HepG2 (cell line): Measurements from ENCODE around the gene PRM2. TPM values are rescaled to one million over a fixed set of nuclear protein-coding genes. Genes with fewer than 3 reads are reported as not detected.

Experiments used
- AGO2 ChIP-seq: fragments of 200-400 bp; formaldehyde crosslinking; optimal IDR thresholded peaks from 2 replicates; pipeline ENCODE3; 2017; ENCODE audit warnings: mild to moderate bottlenecking, low read depth, low read length, moderate library complexity
- CEBPG ChIP-seq: IDR thresholded peaks from 2 replicates; pipeline ENCODE4 v1.6.1; 2016
- ERF ChIP-seq: IDR thresholded peaks from 2 replicates; pipeline ENCODE4 v1.6.1; 2018; ENCODE audit warnings: missing biosample characterization, missing genetic modification reagents
- HMG20B ChIP-seq: conservative IDR thresholded peaks from 2 replicates; pipeline ENCODE4 v1.6.1; 2016; ENCODE audit warnings: missing genetic modification reagents, missing compliant biosample characterization
- JDP2 ChIP-seq: sonication (generic); formaldehyde crosslinking; IDR thresholded peaks from 2 replicates; pipeline ENCODE4 v1.8.1; 2022; ENCODE audit warnings: missing genetic modification reagents, borderline replicate concordance
- KDM5B ChIP-seq: sonication (generic); formaldehyde crosslinking; IDR thresholded peaks from 2 replicates; pipeline ENCODE4 v1.4.0; 2020; ENCODE audit warnings: missing genetic modification reagents, mild to moderate bottlenecking, borderline replicate concordance
- KDM6A ChIP-seq: IDR thresholded peaks from 2 replicates; pipeline ENCODE4 v1.6.1; 2016; ENCODE audit warnings: low read depth
- MAZ ChIP-seq, 2 experiments: sonication (generic) in 1 of 2; formaldehyde crosslinking in 1 of 2; IDR thresholded peaks; 2 replicates each; pipeline versions ENCODE4 v1.5.0 to v1.6.1; 2012 to 2020; ENCODE audit warnings: low read depth in 2 of 2, mild to moderate bottlenecking in 2 of 2, borderline replicate concordance in 1 of 2, improper control_type of control experiment in 1 of 2, low read length in 1 of 2, missing genetic modification reagents in 1 of 2, moderate library complexity in 1 of 2
- MYNN ChIP-seq: sonication (generic); formaldehyde crosslinking; IDR thresholded peaks from 2 replicates; pipeline ENCODE4 v1.4.0; 2020; ENCODE audit warnings: mild to moderate bottlenecking, low read depth, missing genetic modification reagents
- NKX3-1 ChIP-seq: sonication (generic); formaldehyde crosslinking; IDR thresholded peaks from 2 replicates; pipeline ENCODE4 v1.5.0; 2020; ENCODE audit warnings: missing genetic modification reagents
- PAF1 ChIP-seq: IDR thresholded peaks from 2 replicates; pipeline ENCODE4 v1.6.1; 2016; ENCODE audit warnings: missing genetic modification reagents, missing compliant biosample characterization
- PRPF4 ChIP-seq: fragments of 200-400 bp; formaldehyde crosslinking; IDR thresholded peaks from 2 replicates; pipeline ENCODE4 v1.6.1; 2016; ENCODE audit warnings: low read length, low read depth; ENCODE audit not compliant: poor library complexity, severe bottlenecking
- SP1 ChIP-seq, 2 experiments: fragments of 450-650 bp in 1 of 2; sonication (generic) in 1 of 2; formaldehyde crosslinking in 1 of 2; IDR thresholded peaks; 2 replicates each; pipeline versions ENCODE4 v1.4.0 to v1.6.1; 2016 to 2020; ENCODE audit warnings: missing genetic modification reagents in 1 of 2
- TARDBP ChIP-seq: sonication (generic); formaldehyde crosslinking; IDR thresholded peaks from 2 replicates; pipeline ENCODE4 v1.8.0; 2022; ENCODE audit warnings: mild to moderate bottlenecking, missing genetic modification reagents
- TOPORS ChIP-seq: sonication (generic); formaldehyde crosslinking; IDR thresholded peaks from 2 replicates; pipeline ENCODE4 v1.8.0; 2023; ENCODE audit warnings: mild to moderate bottlenecking, missing genetic modification reagents
- TSC22D2 ChIP-seq: sonication (generic); formaldehyde crosslinking; IDR thresholded peaks from 2 replicates; pipeline ENCODE4 v1.5.1; 2020; ENCODE audit warnings: missing genetic modification reagents, mild to moderate bottlenecking, borderline replicate concordance
- ZFYVE20 ChIP-seq: sonication (generic); formaldehyde crosslinking; IDR thresholded peaks from 2 replicates; pipeline ENCODE4 v1.8.0; 2023; ENCODE audit warnings: low read depth, mild to moderate bottlenecking, moderate library complexity, missing genetic modification reagents, borderline replicate concordance
- ZNF572 ChIP-seq: sonication (generic); formaldehyde crosslinking; IDR thresholded peaks from 2 replicates; pipeline ENCODE4 v1.5.1; 2020; ENCODE audit warnings: mild to moderate bottlenecking, missing genetic modification reagents
- ZNF609 ChIP-seq: sonication (generic); formaldehyde crosslinking; IDR thresholded peaks from 2 replicates; pipeline ENCODE4 v1.4.0; 2020; ENCODE audit warnings: mild to moderate bottlenecking, missing genetic modification reagents, borderline replicate concordance
- ZNF660 ChIP-seq: sonication (generic); formaldehyde crosslinking; IDR thresholded peaks from 2 replicates; pipeline ENCODE4 v1.5.1; 2020; ENCODE audit warnings: mild to moderate bottlenecking, low read depth, missing genetic modification reagents, borderline replicate concordance
- ZNF792 ChIP-seq: IDR thresholded peaks from 2 replicates; pipeline ENCODE4 v1.6.1; 2016
- polyA plus RNA-seq, 8 experiments: library from polyadenylated mRNA; depleted of rRNA in 3 of 8; stranded (reverse) in 7 of 8; unstranded in 1 of 8; fragments of >200 nt; fragmentation: Illumina TruSeq in 4 of 8; extraction: Trizol in 4 of 8; gene quantifications; 2 replicates each; pipeline versions ENCODE4 v1.2.1 to v1.2.3, GENCODE V29; 2011 to 2016; ENCODE audit warnings: low read depth in 4 of 8, missing spikeins in 1 of 8, mixed read lengths in 1 of 8; ENCODE audit not compliant: insufficient read depth in 1 of 8
- total RNA-seq, 5 experiments: library from RNA; depleted of rRNA; stranded (reverse); fragments of >200 nt; fragmentation: Illumina TruSeq; extraction: Trizol; gene quantifications; 2 replicates each; pipeline ENCODE4 v1.2.3, GENCODE V29; 2016; ENCODE audit warnings: low read depth in 1 of 5
- TF ChIP-seq, protein P1 (sequence below): sonication (generic); formaldehyde crosslinking; IDR thresholded peaks from 2 replicates; pipeline ENCODE4 v1.5.0; 2020; ENCODE audit warnings: missing genetic modification reagents
- TF ChIP-seq, protein P2 (sequence below): fragments of 450-650 bp; IDR thresholded peaks from 2 replicates; pipeline ENCODE4 v1.6.1; 2017
- TF ChIP-seq, protein P3 (sequence below): IDR thresholded peaks from 2 replicates; pipeline ENCODE4 v1.6.1; 2016; ENCODE audit warnings: mild to moderate bottlenecking, missing biosample characterization, missing genetic modification reagents

The PRM2 gene
- total and polyA plus RNA-seq, 2 of the 13 experiments (the other 11 are each of a cell fraction or from before 2014, with no cell fraction given), result 0.54 TPM; not detected in 1

DNA sequence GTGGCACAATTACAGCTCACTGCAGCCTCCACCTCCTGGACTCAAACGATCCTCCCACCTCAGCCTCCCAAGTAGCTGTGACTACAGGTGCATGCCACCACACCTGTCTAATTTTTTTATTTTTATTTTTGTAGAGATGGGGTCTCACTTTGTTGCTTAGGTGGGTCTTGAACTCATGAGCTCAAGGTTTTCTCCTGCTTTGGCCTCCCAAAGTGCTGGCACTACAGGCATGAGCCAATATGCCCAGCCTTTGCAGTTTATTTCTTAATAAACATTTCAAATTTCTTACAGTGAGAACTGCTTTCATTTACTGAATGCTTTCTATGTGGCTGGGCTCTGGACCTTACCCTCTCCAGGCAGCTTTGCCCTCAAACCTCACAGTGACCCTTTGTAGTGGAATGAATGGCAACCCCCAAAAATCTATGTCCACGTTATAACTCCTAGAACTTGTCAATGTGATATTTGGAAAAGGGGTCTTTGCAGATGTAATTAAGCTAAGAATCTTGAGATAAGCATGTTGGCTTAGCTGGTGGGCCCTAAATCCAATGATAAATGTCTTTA, 5.6 kb downstream of the PRM2 start (continued):
- TF ChIP-seq MAZ (IDR thresholded peaks at IDR 0.05; ENCODE audit: borderline replicate concordance, low read depth, low read length) (no peak), MAZ (CRISPR knock-in tag; IDR thresholded peaks at IDR 0.05; ENCODE audit: low read depth) (no peak), ZNF660 (CRISPR knock-in tag) (no peak), NKX3-1 (CRISPR knock-in tag) (no peak), ERF (CRISPR knock-in tag) (0 out of 2 replicates have a peak, but pooled peaks have one; percentile 0), PAF1 (CRISPR knock-in tag) (no peak), CEBPG (CRISPR knock-in tag) (no peak), JDP2 (CRISPR knock-in tag) (no peak), ZNF572 (CRISPR knock-in tag) (no peak), SP1 (IDR thresholded peaks at IDR 0.05) (no peak), SP1 (CRISPR knock-in tag; IDR thresholded peaks at IDR 0.05) (no peak), KDM6A (CRISPR knock-in tag) (peak; percentile 26; the same call in 1 of the 2 replicates), HMG20B (CRISPR knock-in tag) (no peak), PRPF4 (no peak), AGO2 (no peak), ZNF609 (CRISPR knock-in tag) (peak; percentile 54; the same call in 1 of the 2 replicates), KDM5B (CRISPR knock-in tag) (0 out of 2 replicates have a peak, but pooled peaks have one; percentile 19), TARDBP (CRISPR knock-in tag) (peak; percentile 68), ZNF792 (CRISPR knock-in tag) (no peak), MYNN (no peak), TOPORS (CRISPR knock-in tag) (0 out of 2 replicates have a peak, but pooled peaks have one; percentile 67), ZFYVE20 (CRISPR knock-in tag) (no peak), TSC22D2 (CRISPR knock-in tag) (no peak)
- TF ChIP-seq, protein P1, sequence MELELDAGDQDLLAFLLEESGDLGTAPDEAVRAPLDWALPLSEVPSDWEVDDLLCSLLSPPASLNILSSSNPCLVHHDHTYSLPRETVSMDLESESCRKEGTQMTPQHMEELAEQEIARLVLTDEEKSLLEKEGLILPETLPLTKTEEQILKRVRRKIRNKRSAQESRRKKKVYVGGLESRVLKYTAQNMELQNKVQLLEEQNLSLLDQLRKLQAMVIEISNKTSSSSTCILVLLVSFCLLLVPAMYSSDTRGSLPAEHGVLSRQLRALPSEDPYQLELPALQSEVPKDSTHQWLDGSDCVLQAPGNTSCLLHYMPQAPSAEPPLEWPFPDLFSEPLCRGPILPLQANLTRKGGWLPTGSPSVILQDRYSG (CRISPR knock-in tag), result no peak
- TF ChIP-seq, protein P2, sequence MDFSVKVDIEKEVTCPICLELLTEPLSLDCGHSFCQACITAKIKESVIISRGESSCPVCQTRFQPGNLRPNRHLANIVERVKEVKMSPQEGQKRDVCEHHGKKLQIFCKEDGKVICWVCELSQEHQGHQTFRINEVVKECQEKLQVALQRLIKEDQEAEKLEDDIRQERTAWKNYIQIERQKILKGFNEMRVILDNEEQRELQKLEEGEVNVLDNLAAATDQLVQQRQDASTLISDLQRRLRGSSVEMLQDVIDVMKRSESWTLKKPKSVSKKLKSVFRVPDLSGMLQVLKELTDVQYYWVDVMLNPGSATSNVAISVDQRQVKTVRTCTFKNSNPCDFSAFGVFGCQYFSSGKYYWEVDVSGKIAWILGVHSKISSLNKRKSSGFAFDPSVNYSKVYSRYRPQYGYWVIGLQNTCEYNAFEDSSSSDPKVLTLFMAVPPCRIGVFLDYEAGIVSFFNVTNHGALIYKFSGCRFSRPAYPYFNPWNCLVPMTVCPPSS, result no peak
- TF ChIP-seq, protein P3, sequence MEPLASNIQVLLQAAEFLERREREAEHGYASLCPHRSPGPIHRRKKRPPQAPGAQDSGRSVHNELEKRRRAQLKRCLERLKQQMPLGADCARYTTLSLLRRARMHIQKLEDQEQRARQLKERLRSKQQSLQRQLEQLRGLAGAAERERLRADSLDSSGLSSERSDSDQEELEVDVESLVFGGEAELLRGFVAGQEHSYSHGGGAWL (CRISPR knock-in tag), result no peak
